NCI-H2171 treated with DMSO at 0.1 percent for 48 hours (cell line): ENCODE data around the gene GPC5.
"Not testable (repeated sequence)": the region's sequence is repeated elsewhere in the genome, so short reads cannot be mapped to it uniquely, and the experiment has no call there.

Experiments
- DNase-seq: peaks from one replicate; lab custom pipeline; 2025; lab: John Stamatoyannopoulos, UW

The GPC5 gene

GRCh38 chr13:91774397-91774796 is 376.0 kb downstream of the GPC5 start:
- no peak for DNase-seq

DNA sequence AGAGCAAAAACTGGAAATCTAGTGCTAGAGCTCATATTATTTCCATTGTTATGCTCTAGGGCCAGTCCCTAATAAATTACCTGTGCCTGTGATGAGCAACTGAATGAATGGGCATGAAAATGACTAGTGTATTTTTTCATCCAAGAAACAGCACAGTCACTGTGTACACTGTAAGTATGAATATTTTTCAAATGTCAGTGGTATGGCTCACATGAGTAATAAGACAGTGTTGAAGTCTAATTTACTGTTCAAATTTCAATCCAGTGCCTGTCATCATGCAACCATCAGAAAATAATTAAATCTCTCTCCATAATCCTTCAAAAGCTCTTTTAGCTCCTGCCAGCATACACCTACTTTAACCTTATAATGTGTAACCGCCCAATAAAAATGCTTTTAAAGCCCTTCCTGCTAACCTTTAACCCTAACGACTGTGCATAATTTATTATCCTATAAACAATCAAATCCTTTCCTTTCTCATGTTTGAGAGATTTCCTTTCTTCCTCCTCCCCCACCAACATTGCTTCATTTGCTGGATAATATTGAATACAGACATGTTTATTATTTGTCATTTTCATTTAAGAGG is 378.3 kb downstream of the GPC5 start:
- DNase-seq, result no peak

- no peak for DNase-seq
Measured at GRCh38 chr13:91778123-91778522, 379.7 kb downstream of the GPC5 start.

GRCh38 chr13:91781982-91782691 is 383.7 kb downstream of the GPC5 start:
- DNase-seq, result peak; percentile 26

DNA sequence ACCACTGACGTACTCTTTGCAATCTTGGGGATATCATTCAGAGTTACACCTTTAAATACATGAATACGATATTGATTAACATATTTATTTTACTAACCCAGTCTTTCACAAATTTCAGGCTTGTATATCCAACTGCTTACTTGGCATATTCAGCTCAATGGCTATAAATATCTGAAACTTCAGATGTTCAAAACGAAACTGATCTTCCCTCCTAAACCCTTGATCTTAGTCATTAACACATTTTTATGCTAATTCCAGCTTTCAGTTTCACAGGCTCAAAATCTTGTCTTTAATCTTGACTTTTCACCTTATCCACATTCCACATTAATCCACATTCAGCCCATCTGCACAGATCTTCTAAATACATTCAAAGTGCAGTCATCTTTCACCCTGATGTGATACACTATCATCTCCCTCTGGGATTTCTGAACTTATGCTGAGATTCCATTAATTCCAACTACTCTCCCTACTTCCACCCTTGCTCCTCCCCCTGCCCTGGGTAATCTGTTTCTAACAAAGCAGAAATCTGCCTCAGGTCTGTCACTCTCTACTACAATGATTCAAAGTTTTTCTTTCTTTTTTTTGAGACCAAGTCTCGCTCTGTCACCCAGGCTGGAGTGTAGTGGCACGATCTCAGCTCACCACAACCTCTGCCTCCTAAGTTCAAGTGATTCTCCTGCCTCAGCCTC is 387.2 kb downstream of the GPC5 start:
- no peak for DNase-seq

- no peak for DNase-seq
Measured at GRCh38 chr13:91792054-91792453, 393.6 kb downstream of the GPC5 start.

GRCh38 chr13:91797567-91797966 is 399.1 kb downstream of the GPC5 start:
- DNase-seq, result no peak

GRCh38 chr13:91798338-91798737 is 399.9 kb downstream of the GPC5 start:
- not testable (repeated sequence) for DNase-seq

DNA sequence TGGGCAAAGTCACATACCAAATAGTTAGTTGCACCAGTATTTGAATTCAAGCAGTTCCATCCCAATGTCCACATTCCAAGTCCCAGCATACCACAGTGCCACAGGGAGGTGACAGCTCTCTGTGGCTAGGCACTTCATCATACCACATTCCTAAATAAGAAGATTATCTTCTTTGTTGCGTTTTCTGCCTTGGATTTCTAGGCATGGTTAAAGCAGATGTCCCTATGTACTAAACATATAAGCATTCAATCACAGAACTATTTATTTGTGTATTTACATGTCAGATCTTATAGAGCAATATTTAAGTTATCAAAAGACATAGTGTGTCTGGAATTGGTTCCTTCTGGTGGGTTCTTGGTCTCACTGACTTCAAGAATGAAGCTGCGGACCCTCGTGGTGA is 403.4 kb downstream of the GPC5 start:
- DNase-seq, result not testable (repeated sequence)

GRCh38 chr13:91802957-91803356 is 404.5 kb downstream of the GPC5 start:
- no peak for DNase-seq

DNA sequence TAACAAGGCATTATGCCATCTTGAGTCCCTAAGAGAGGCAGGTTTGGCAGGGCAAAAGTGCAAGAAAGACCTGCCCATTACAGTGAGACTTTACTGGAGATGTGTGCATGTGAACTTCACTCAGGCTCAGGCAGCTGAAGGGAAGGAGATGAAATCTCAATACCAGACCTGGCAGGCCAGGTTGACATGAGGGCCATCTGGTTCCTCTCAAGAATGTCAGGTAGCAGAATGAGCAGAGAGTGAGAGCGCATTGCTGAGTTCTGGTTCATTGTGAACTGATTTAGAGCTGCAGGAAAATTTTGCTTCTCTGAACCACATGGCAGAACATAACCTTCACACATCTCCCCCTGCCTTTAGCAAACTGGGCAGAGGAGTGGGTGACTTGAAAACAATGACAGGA is 406.3 kb downstream of the GPC5 start:
- peak; percentile 60 for DNase-seq

DNA sequence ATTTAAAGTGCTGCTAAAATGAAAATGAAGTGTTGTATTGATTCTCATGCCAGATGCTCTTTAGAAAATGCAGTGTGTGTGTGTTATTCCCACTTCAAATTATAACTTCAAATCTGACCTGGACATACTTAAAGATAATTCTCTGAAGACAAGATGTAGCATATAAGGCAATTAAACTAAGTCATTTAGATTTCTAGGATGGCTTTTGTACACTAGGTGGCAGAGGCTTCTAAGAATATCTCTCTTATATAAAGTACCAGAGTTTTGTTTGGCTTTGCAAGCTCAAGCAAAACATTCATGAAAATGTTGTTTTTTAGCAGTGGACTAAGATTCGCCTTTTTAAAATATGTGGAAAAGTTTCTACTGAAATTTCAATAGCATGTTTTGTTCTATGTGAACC is 407.2 kb downstream of the GPC5 start:
- peak; percentile 27 for DNase-seq

- DNase-seq, result no peak
Measured at GRCh38 chr13:91809161-91809560, 410.7 kb downstream of the GPC5 start.

- DNase-seq, result peak; percentile 25
Measured at GRCh38 chr13:91813253-91813652, 414.8 kb downstream of the GPC5 start.

GRCh38 chr13:91816263-91816807 is 417.9 kb downstream of the GPC5 start:
- DNase-seq, result no peak

DNA sequence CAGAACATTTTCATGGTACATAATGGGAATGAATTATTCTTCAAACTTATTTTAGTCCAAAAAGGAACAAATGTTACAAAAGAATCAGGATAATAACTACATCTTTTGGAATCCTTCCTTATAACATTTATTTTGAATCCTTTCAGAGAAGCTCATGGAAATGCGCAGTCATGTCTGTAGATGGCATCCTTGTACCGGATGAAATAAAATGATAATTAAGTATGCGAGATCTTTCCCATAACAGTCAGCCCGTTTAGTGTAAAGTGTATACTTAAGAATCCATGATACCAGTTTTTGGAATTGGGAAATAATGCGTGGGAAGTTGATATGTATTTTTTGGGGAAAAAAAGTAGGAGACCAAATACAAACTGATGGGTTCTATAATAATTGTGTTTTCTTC is 418.8 kb downstream of the GPC5 start:
- peak; percentile 45 for DNase-seq

GRCh38 chr13:91824416-91824815 is 426.0 kb downstream of the GPC5 start:
- DNase-seq, result no peak

DNA sequence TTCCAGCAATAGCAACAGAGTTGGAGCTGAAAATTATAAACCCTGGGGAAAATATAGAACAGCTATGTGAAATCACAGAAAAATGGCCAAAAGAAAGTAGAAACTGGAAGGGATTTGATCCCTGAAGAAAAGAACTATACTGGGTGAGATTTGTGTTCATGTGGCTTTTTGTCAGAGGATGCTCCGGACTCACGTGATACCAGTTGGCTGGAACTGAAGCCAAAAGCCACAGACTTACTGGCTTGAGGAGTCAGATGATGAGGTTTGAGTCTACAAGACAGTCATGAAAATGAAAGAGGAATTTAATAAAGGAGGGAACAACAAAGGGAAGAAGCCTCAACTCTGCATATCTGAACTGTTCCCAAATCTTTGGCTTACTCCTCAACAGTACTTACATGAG is 427.1 kb downstream of the GPC5 start:
- no peak for DNase-seq

DNA sequence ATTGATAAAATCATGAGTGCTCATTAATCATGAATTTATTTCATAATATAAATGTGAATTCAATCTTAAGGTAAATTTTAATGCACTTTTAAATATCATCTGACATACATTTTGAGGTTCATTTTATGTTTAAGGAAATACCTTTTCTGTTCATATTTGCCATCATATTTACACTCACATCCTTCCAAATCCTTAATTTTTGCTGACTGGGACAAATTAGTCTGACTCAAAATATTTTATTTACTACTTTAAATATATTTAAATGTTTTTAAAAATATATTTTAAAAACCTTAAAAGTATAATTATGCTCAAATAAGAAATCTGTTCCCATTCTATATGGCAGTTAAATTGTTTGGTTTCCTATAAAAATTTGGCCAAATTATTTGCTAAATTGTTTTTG is 438.1 kb downstream of the GPC5 start:
- no peak for DNase-seq

DNA sequence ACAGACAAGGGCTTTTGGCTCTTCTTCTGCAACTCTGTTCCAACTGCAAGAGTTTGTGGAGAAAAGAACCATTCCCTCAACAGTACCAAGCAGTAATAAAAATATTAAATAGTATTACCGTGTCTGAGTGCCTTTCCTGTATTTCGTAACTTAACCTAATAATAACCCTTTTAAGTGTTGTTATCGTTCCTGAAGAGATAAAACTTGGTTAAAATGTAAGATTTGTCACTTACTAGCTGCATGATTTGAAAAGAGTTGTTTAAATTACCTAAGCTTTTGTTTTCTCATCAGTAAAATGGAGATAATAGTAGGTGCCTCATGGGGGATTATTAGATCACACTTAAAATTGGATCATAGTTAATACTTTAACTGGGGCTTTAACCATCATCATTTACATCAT is 447.2 kb downstream of the GPC5 start:
- DNase-seq, result no peak

DNA sequence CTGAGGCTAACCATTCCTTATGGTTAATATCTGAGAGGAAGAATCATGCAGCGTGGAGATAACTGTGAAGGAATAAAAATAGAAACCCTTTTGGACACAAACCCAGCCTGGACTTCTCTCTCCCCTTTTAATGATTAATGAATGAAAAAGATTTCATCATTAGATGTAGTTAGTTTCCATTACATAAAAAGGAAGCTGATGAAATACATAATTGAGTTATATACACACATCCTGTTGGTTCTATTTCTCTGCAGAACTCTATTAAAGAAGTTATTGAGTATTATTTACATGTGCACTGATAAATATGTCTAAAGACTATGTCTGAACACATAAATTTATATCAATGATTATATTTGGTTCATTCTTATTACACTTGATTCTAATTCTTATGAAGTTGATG is 465.3 kb downstream of the GPC5 start:
- no peak for DNase-seq

DNA sequence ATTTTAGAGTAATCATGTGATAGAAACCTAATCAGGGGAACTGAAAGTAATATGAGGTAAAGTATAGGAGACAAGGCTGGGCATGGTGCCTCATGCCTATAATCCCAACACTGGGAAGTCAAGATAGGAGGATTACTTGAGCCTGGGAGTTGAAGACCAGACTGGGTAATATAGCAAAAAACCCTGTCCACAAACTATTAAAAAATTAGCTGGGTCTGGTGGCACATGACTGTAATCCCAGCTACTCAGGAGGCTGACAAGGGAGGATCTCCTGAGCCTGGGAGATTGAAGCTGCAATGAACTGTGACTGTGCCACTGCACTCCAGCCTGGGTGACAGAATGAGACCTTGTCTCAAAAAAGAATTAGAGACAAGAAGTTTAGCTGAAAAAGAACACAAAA is 469.9 kb downstream of the GPC5 start:
- DNase-seq, result no peak

- no peak for DNase-seq
Measured at GRCh38 chr13:91878491-91878890, 480.1 kb downstream of the GPC5 start.
